ENCODE measurements around the gene PRKG1.

DNA sequence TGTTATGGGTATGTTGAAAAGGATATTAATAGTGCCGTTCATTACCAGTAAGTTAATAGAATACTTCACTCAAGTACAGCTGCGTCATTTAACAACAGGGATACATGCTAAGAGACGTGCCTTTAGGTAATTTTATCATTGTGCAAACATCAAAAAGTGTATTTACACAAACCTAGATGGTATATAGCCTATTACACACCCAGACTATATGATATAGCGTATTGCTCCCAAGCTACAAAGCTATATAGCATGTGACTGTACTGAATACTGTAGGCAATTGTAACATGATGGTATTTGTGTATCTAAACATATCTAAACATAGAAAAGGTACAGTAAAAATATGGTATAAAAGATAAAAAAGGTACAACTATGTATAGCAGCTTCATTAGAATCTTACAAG, 11.1 kb upstream of the PRKG1 start:
- TF ChIP-seq CTCF (conservative IDR thresholded peaks at IDR 0.05; ENCODE audit: low read depth, low read length): no peak
- no peak for TF ChIP-seq MAFK (IDR thresholded peaks at IDR 0.05; ENCODE audit: low read depth, low read length)
- no peak for TF ChIP-seq CEBPB (IDR thresholded peaks at IDR 0.05; ENCODE audit: low read depth, low read length)
- TF ChIP-seq POLR2A (IDR thresholded peaks at IDR 0.05; ENCODE audit: low read depth, low read length): no peak
- no peak for TF ChIP-seq RAD21 (IDR thresholded peaks at IDR 0.05; ENCODE audit: low read length)
- no peak for TF ChIP-seq MXI1 (IDR thresholded peaks at IDR 0.05; ENCODE audit: borderline replicate concordance, low read depth, low read length)
- TF ChIP-seq SMC3 (IDR thresholded peaks at IDR 0.05; ENCODE audit: low read depth, low read length): no peak
- no peak for TF ChIP-seq CHD1 (IDR thresholded peaks at IDR 0.05; ENCODE audit: low read depth, low read length)
- TF ChIP-seq MAZ (IDR thresholded peaks at IDR 0.05; ENCODE audit: borderline replicate concordance, low read depth, low read length): no peak
- TF ChIP-seq RCOR1 (IDR thresholded peaks at IDR 0.05; ENCODE audit: insufficient replicate concordance, low read length): no peak
- no peak for TF ChIP-seq FOS (IDR thresholded peaks at IDR 0.05; ENCODE audit: low read depth, low read length)
- TF ChIP-seq RFX5 (IDR thresholded peaks at IDR 0.05; ENCODE audit: low read depth, low read length): no peak
- no peak for TF ChIP-seq NFE2L2 (IDR thresholded peaks at IDR 0.05; ENCODE audit: low read depth, low read length)
- TF ChIP-seq, protein P1, sequence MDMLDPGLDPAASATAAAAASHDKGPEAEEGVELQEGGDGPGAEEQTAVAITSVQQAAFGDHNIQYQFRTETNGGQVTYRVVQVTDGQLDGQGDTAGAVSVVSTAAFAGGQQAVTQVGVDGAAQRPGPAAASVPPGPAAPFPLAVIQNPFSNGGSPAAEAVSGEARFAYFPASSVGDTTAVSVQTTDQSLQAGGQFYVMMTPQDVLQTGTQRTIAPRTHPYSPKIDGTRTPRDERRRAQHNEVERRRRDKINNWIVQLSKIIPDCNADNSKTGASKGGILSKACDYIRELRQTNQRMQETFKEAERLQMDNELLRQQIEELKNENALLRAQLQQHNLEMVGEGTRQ (IDR thresholded peaks at IDR 0.05; ENCODE audit: low read depth, low read length): no peak
